ENCODE data around the gene USB1. TPM values are rescaled to one million over a fixed set of nuclear protein-coding genes. Genes with fewer than 3 reads are reported as not detected.

USB1 gene
- polyA plus RNA-seq, 4 donors, result 19.9 to 26.5 (median 24.0) TPM

GRCh38 chr16:58027161-58027915, 26.1 kb downstream of the USB1 start:
- peak overlapping the region; percentile 62 to 93 (median 80) for H3K4me3 ChIP-seq (ENCODE audit: low read depth in 1 of 3, low read length in 3 of 3)
- peaks cover 14 to 52% (median 15%) of the 10 kb centered on the region in 3 donors for H3K4me1 ChIP-seq (ENCODE audit: control insufficient read depth in 3 of 3, insufficient read depth in 2 of 3, low read depth in 1 of 3, low read length in 2 of 3)
- peak; percentile 79 to 88 for DNase-seq
- WGBS, 3 donors, result 6 to 14% (median 9%) methylated on average over 37 to 43 of the region's 43 CpGs
- peak overlapping the region; percentile 87 to 96 (median 93) for H3K27ac ChIP-seq (ENCODE audit: low read depth in 1 of 3, low read length in 2 of 3)
- H3K36me3 ChIP-seq (ENCODE audit: control insufficient read depth in 3 of 3, insufficient read depth in 2 of 3, low read depth in 1 of 3, low read length in 3 of 3), result peaks cover 0 to 34% (median 0%) of the 10 kb centered on the region in 3 donors
- FAIRE-seq, result no peak
- H3K9me3 ChIP-seq (ENCODE audit: control insufficient read depth in 2 of 2, insufficient read depth in 1 of 2, low read depth in 1 of 2, low read length in 1 of 2), result no peaks in the 10 kb centered on the region
- H3K27me3 ChIP-seq (ENCODE audit: control insufficient read depth in 3 of 3, insufficient read depth in 3 of 3, low read length in 3 of 3), result no peaks in the 10 kb centered on the region

GRCh38 chr16:58027916-58028455, 26.8 kb downstream of the USB1 start:
- H3K4me1 ChIP-seq (ENCODE audit: control insufficient read depth in 3 of 3, insufficient read depth in 2 of 3, low read depth in 1 of 3, low read length in 2 of 3), result peaks cover 14 to 45% (median 15%) of the 10 kb centered on the region in 3 donors
- peak overlapping the region in 1 of 3 donors; percentile 62 for H3K27ac ChIP-seq (ENCODE audit: low read depth in 1 of 3, low read length in 2 of 3)
- peaks cover 0 to 37% (median 0%) of the 10 kb centered on the region in 3 donors for H3K36me3 ChIP-seq (ENCODE audit: control insufficient read depth in 3 of 3, insufficient read depth in 2 of 3, low read depth in 1 of 3, low read length in 3 of 3)
- 85 to 88% (median 86%) methylated on average over 8 of the region's 8 CpGs for WGBS, 3 donors
- no peak for FAIRE-seq
- DNase-seq, result no peak
- peak overlapping the region; percentile 62 to 93 (median 80) for H3K4me3 ChIP-seq (ENCODE audit: low read depth in 1 of 3, low read length in 3 of 3)
- H3K27me3 ChIP-seq (ENCODE audit: control insufficient read depth in 3 of 3, insufficient read depth in 3 of 3, low read length in 3 of 3), result no peaks in the 10 kb centered on the region
- no peaks in the 10 kb centered on the region for H3K9me3 ChIP-seq (ENCODE audit: control insufficient read depth in 2 of 2, insufficient read depth in 1 of 2, low read depth in 1 of 2, low read length in 1 of 2)

GRCh38 chr16:58028541-58029070, 27.4 kb downstream of the USB1 start:
- DNase-seq, result peak in 1 of 2 donors; percentile 50
- Histone ChIP-seq H3K27ac (ENCODE audit: low read depth in 1 of 3, low read length in 2 of 3) (peak overlapping the region in 1 of 3 donors; percentile 62), H3K4me1 (ENCODE audit: control insufficient read depth in 3 of 3, insufficient read depth in 2 of 3, low read depth in 1 of 3, low read length in 2 of 3) (peaks cover 12 to 39% (median 12%) of the 10 kb centered on the region in 3 donors), H3K27me3 (ENCODE audit: control insufficient read depth in 3 of 3, insufficient read depth in 3 of 3, low read length in 3 of 3) (no peaks in the 10 kb centered on the region), H3K4me3 (ENCODE audit: low read depth in 1 of 3, low read length in 3 of 3) (peak overlapping the region in 1 of 3 donors; percentile 80), H3K36me3 (ENCODE audit: control insufficient read depth in 3 of 3, insufficient read depth in 2 of 3, low read depth in 1 of 3, low read length in 3 of 3) (peaks cover 0 to 41% (median 0%) of the 10 kb centered on the region in 3 donors), H3K9me3 (ENCODE audit: control insufficient read depth in 2 of 2, insufficient read depth in 1 of 2, low read depth in 1 of 2, low read length in 1 of 2) (no peaks in the 10 kb centered on the region)
- no peak for FAIRE-seq
- 43 to 53% (median 44%) methylated on average over 6 of the region's 6 CpGs for WGBS, 3 donors

GRCh38 chr16:58029410-58029809, 28.2 kb downstream of the USB1 start:
- Histone ChIP-seq H3K27me3 (ENCODE audit: control insufficient read depth in 3 of 3, insufficient read depth in 3 of 3, low read length in 3 of 3) (no peaks in the 10 kb centered on the region), H3K27ac (ENCODE audit: low read depth in 1 of 3, low read length in 2 of 3) (peak overlapping the region in 1 of 3 donors; percentile 94), H3K9me3 (ENCODE audit: control insufficient read depth in 2 of 2, insufficient read depth in 1 of 2, low read depth in 1 of 2, low read length in 1 of 2) (no peaks in the 10 kb centered on the region), H3K4me3 (ENCODE audit: low read depth in 1 of 3, low read length in 3 of 3) (no peak overlapping the region), H3K4me1 (ENCODE audit: control insufficient read depth in 3 of 3, insufficient read depth in 2 of 3, low read depth in 1 of 3, low read length in 2 of 3) (peaks cover 11 to 37% (median 12%) of the 10 kb centered on the region in 3 donors), H3K36me3 (ENCODE audit: control insufficient read depth in 3 of 3, insufficient read depth in 2 of 3, low read depth in 1 of 3, low read length in 3 of 3) (peaks cover 0 to 45% (median 0%) of the 10 kb centered on the region in 3 donors)
- peak in 1 of 2 donors; percentile 89 for DNase-seq
- 49 to 74% (median 58%) methylated on average over 2 of the region's 2 CpGs for WGBS, 3 donors
- FAIRE-seq, result no peak

- peaks cover 11 to 32% (median 12%) of the 10 kb centered on the region in 3 donors for H3K4me1 ChIP-seq (ENCODE audit: control insufficient read depth in 3 of 3, insufficient read depth in 2 of 3, low read depth in 1 of 3, low read length in 2 of 3)
- H3K9me3 ChIP-seq (ENCODE audit: control insufficient read depth in 2 of 2, insufficient read depth in 1 of 2, low read depth in 1 of 2, low read length in 1 of 2), result no peaks in the 10 kb centered on the region
- WGBS, 3 donors, result 66 to 82% (median 70%) methylated on average over 11 of the region's 11 CpGs
- no peak overlapping the region for H3K4me3 ChIP-seq (ENCODE audit: low read depth in 1 of 3, low read length in 3 of 3)
- DNase-seq (peak in 1 of 2 donors; percentile 75), FAIRE-seq (no peak)
- H3K27ac ChIP-seq (ENCODE audit: low read depth in 1 of 3, low read length in 2 of 3), result peak overlapping the region in 2 of 3 donors; percentile 51 to 94
- H3K36me3 ChIP-seq (ENCODE audit: control insufficient read depth in 3 of 3, insufficient read depth in 2 of 3, low read depth in 1 of 3, low read length in 3 of 3), result peaks cover 0 to 52% (median 0%) of the 10 kb centered on the region in 3 donors
- H3K27me3 ChIP-seq (ENCODE audit: control insufficient read depth in 3 of 3, insufficient read depth in 3 of 3, low read length in 3 of 3), result no peaks in the 10 kb centered on the region
Measured at GRCh38 chr16:58030136-58030840, 29.1 kb downstream of the USB1 start.

GRCh38 chr16:58031016-58031800, 30.0 kb downstream of the USB1 start:
- Histone ChIP-seq H3K9me3 (ENCODE audit: control insufficient read depth in 2 of 2, insufficient read depth in 1 of 2, low read depth in 1 of 2, low read length in 1 of 2) (no peaks in the 10 kb centered on the region), H3K4me3 (ENCODE audit: low read depth in 1 of 3, low read length in 3 of 3) (no peak overlapping the region), H3K36me3 (ENCODE audit: control insufficient read depth in 3 of 3, insufficient read depth in 2 of 3, low read depth in 1 of 3, low read length in 3 of 3) (peaks cover 0 to 61% (median 0%) of the 10 kb centered on the region in 3 donors), H3K4me1 (ENCODE audit: control insufficient read depth in 3 of 3, insufficient read depth in 2 of 3, low read depth in 1 of 3, low read length in 2 of 3) (peaks cover 11 to 32% (median 12%) of the 10 kb centered on the region in 3 donors), H3K27me3 (ENCODE audit: control insufficient read depth in 3 of 3, insufficient read depth in 3 of 3, low read length in 3 of 3) (no peaks in the 10 kb centered on the region), H3K27ac (ENCODE audit: low read depth in 1 of 3, low read length in 2 of 3) (peak overlapping the region in 2 of 3 donors; percentile 51 to 57)
- no peak for FAIRE-seq
- DNase-seq, result peak in 1 of 2 donors; percentile 54
- WGBS, 3 donors, result 57 to 69% (median 62%) methylated on average over 14 of the region's 14 CpGs

GRCh38 chr16:58032710-58033293, 31.6 kb downstream of the USB1 start:
- DNase-seq (no peak), FAIRE-seq (no peak)
- Histone ChIP-seq H3K9me3 (ENCODE audit: control insufficient read depth in 2 of 2, insufficient read depth in 1 of 2, low read depth in 1 of 2, low read length in 1 of 2) (no peaks in the 10 kb centered on the region), H3K4me1 (ENCODE audit: control insufficient read depth in 3 of 3, insufficient read depth in 2 of 3, low read depth in 1 of 3, low read length in 2 of 3) (peaks cover 11 to 31% (median 12%) of the 10 kb centered on the region in 3 donors), H3K27me3 (ENCODE audit: control insufficient read depth in 3 of 3, insufficient read depth in 3 of 3, low read length in 3 of 3) (no peaks in the 10 kb centered on the region), H3K27ac (ENCODE audit: low read depth in 1 of 3, low read length in 2 of 3) (no peak overlapping the region), H3K36me3 (ENCODE audit: control insufficient read depth in 3 of 3, insufficient read depth in 2 of 3, low read depth in 1 of 3, low read length in 3 of 3) (peaks cover 0 to 73% (median 4%) of the 10 kb centered on the region in 3 donors), H3K4me3 (ENCODE audit: low read depth in 1 of 3, low read length in 3 of 3) (no peak overlapping the region)
- 42 to 55% (median 51%) methylated on average over 14 to 15 of the region's 15 CpGs for WGBS, 3 donors
